ENCODE results near the gene LYRM9.

LYRM9 gene

DNA sequence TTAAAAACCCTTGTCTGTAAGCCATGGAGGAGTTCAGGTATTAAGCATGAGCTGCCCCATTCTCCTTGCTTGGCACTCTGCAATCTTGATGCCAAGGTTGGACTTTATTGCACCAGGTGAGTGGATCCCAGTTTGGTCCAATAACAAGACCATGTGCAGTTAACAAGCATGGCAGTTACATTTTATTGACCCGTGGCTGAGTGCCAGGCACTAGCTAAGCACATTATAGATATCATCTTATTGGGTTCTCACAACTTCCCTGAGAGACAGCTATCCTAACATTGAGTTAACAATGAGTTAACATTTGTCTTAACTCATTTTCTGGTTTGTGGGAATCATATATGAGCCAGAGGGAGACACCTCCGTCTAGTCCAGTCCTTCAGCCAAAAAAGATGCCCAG lies 21.8 kb downstream of the LYRM9 start:
- Histone ChIP-seq H3K27ac (no peak overlapping the region), H3K9me3 (replicated peaks in 1 of 11) (peaks cover 9 to 20% (median 11%) of the 10 kb centered on the region in 11 experiments; a peak in 21 of 22 replicates), H3K36me3 (no peaks in the 10 kb centered on the region; a peak in 2 of 22 replicates), H3K4me1 (peaks cover 0 to 11% (median 9%) of the 10 kb centered on the region in 10 experiments; a peak in 13 of 20 replicates), H3K27me3 (no peaks in the 10 kb centered on the region), H4K20me1 (no peaks in the 10 kb centered on the region), H3K4me3 (no peak overlapping the region), H3K9ac (no peak overlapping the region), H3K4me2 (no peak overlapping the region)
- no peak for TF ChIP-seq Cebpa-rat (IDR thresholded peaks at IDR 0.05)

GRCh38 chr17:27870345-27870744 lies 22.8 kb downstream of the LYRM9 start:
- Histone ChIP-seq H3K27ac (no peak overlapping the region), H3K9me3 (replicated peaks in 1 of 11) (peaks cover 9 to 20% (median 11%) of the 10 kb centered on the region in 11 experiments; a peak in 21 of 22 replicates), H3K4me1 (peaks cover 0 to 6% (median 5%) of the 10 kb centered on the region in 10 experiments; a peak in 13 of 20 replicates), H4K20me1 (no peaks in the 10 kb centered on the region), H3K27me3 (no peaks in the 10 kb centered on the region), H3K36me3 (no peaks in the 10 kb centered on the region; a peak in 2 of 22 replicates), H3K4me3 (no peak overlapping the region), H3K4me2 (no peak overlapping the region), H3K9ac (no peak overlapping the region)
- no peak for TF ChIP-seq Cebpa-rat (IDR thresholded peaks at IDR 0.05)

- H3K9ac ChIP-seq: no peak overlapping the region
- no peaks in the 10 kb centered on the region for H3K27me3 ChIP-seq
- H3K4me3 ChIP-seq: no peak overlapping the region
- TF ChIP-seq Cebpa-rat (IDR thresholded peaks at IDR 0.05): no peak
- H4K20me1 ChIP-seq: no peaks in the 10 kb centered on the region
- no peak overlapping the region for H3K27ac ChIP-seq
- peaks cover 5 to 11% (median 8%) of the 10 kb centered on the region in 11 experiments; a peak in 21 of 22 replicates for H3K9me3 ChIP-seq (replicated peaks in 1 of 11)
- H3K4me1 ChIP-seq: no peaks in the 10 kb centered on the region
- no peaks in the 10 kb centered on the region; a peak in 1 of 22 replicates for H3K36me3 ChIP-seq
- H3K4me2 ChIP-seq: no peak overlapping the region
Measured at GRCh38 chr17:27868565-27868964, 24.6 kb downstream of the LYRM9 start.

DNA sequence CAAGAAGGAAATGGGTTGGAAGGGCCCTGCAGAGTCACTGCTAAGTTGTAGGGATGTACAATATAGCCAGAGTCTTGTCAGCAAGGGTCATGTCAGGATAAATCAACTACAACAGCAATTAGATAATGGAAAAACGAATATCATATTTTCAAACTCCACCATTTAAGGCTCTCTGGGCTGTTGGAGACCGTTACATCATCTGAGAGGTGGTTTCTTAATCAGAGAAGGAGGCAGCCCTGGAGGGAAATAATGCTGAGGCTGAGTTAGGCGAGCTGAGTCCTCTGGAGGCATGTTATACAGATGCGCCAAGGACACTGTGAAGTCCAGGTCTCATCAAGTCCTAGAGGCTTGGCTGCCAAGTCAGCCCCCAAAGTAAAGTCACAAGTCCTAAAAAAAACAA lies 30.3 kb downstream of the LYRM9 start:
- Histone ChIP-seq H3K9ac (no peak overlapping the region), H4K20me1 (no peaks in the 10 kb centered on the region), H3K36me3 (no peaks in the 10 kb centered on the region), H3K4me3 (no peak overlapping the region), H3K4me2 (no peak overlapping the region), H3K27ac (no peak overlapping the region), H3K4me1 (no peaks in the 10 kb centered on the region), H3K27me3 (no peaks in the 10 kb centered on the region), H3K9me3 (replicated peaks in 1 of 11) (peaks cover 0 to 14% (median 0%) of the 10 kb centered on the region in 11 experiments; a peak in 2 of 22 replicates)
- TF ChIP-seq Cebpa-rat (IDR thresholded peaks at IDR 0.05): no peak

DNA sequence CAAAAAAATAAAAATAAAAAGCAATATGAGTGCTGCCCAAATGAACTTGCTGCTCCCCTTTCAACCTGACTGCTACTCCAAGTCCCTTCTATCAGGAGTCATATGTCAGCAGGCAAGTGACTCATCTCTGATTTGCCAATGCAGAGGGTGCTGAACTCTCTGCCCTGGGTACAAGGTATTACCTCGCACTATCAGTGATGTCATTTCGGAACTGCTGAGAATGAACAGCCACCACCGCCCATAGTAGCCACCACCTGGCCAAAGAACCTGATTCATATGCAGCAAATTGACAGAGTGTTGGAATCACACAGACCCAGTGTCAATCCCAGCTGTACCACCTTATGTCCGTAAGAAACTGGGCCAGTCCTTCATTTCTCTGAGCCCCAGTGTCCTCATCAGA lies 31.2 kb downstream of the LYRM9 start:
- no peak for TF ChIP-seq Cebpa-rat (IDR thresholded peaks at IDR 0.05)
- H3K4me3 ChIP-seq: no peak overlapping the region
- H3K36me3 ChIP-seq: no peaks in the 10 kb centered on the region
- H3K27ac ChIP-seq: no peak overlapping the region
- H3K4me1 ChIP-seq: no peaks in the 10 kb centered on the region
- H4K20me1 ChIP-seq: no peaks in the 10 kb centered on the region
- H3K4me2 ChIP-seq: no peak overlapping the region
- H3K9ac ChIP-seq: no peak overlapping the region
- H3K9me3 ChIP-seq (replicated peaks in 1 of 11): peaks cover 0 to 14% (median 0%) of the 10 kb centered on the region in 11 experiments; a peak in 2 of 22 replicates
- no peaks in the 10 kb centered on the region for H3K27me3 ChIP-seq

GRCh38 chr17:27860971-27861664 lies 32.0 kb downstream of the LYRM9 start:
- no peak overlapping the region for H3K9ac ChIP-seq
- no peak for TF ChIP-seq Cebpa-rat (IDR thresholded peaks at IDR 0.05)
- H3K4me3 ChIP-seq: no peak overlapping the region
- no peaks in the 10 kb centered on the region for H4K20me1 ChIP-seq
- peaks cover 0 to 14% (median 0%) of the 10 kb centered on the region in 11 experiments; a peak in 2 of 22 replicates for H3K9me3 ChIP-seq (replicated peaks in 1 of 11)
- H3K27me3 ChIP-seq: no peaks in the 10 kb centered on the region
- H3K4me2 ChIP-seq: no peak overlapping the region
- no peaks in the 10 kb centered on the region for H3K4me1 ChIP-seq
- H3K36me3 ChIP-seq: no peaks in the 10 kb centered on the region
- H3K27ac ChIP-seq: no peak overlapping the region

GRCh38 chr17:27858621-27859305 lies 34.4 kb downstream of the LYRM9 start:
- Histone ChIP-seq H3K4me3 (no peak overlapping the region), H3K4me2 (no peak overlapping the region), H3K9me3 (replicated peaks in 1 of 11) (peaks cover 0 to 14% (median 0%) of the 10 kb centered on the region in 11 experiments; a peak in 2 of 22 replicates), H3K36me3 (no peaks in the 10 kb centered on the region), H4K20me1 (no peaks in the 10 kb centered on the region), H3K4me1 (no peaks in the 10 kb centered on the region), H3K9ac (no peak overlapping the region), H3K27me3 (no peaks in the 10 kb centered on the region), H3K27ac (no peak overlapping the region)
- TF ChIP-seq Cebpa-rat (IDR thresholded peaks at IDR 0.05): no peak

- H4K20me1 ChIP-seq: no peaks in the 10 kb centered on the region
- no peak overlapping the region for H3K4me2 ChIP-seq
- H3K9me3 ChIP-seq (replicated peaks in 1 of 11): peaks cover 0 to 14% (median 0%) of the 10 kb centered on the region in 11 experiments; a peak in 2 of 22 replicates
- no peaks in the 10 kb centered on the region for H3K4me1 ChIP-seq
- H3K27ac ChIP-seq: no peak overlapping the region
- no peak overlapping the region for H3K9ac ChIP-seq
- H3K36me3 ChIP-seq: no peaks in the 10 kb centered on the region
- TF ChIP-seq Cebpa-rat (IDR thresholded peaks at IDR 0.05): no peak
- H3K27me3 ChIP-seq: no peaks in the 10 kb centered on the region
- H3K4me3 ChIP-seq: no peak overlapping the region
Measured at GRCh38 chr17:27856676-27857432, 36.3 kb downstream of the LYRM9 start.

GRCh38 chr17:27855454-27855853 lies 37.7 kb downstream of the LYRM9 start:
- TF ChIP-seq Cebpa-rat (IDR thresholded peaks at IDR 0.05): no peak
- H4K20me1 ChIP-seq: no peaks in the 10 kb centered on the region
- H3K27me3 ChIP-seq: no peaks in the 10 kb centered on the region
- no peaks in the 10 kb centered on the region for H3K4me1 ChIP-seq
- H3K9me3 ChIP-seq (replicated peaks in 1 of 11): peaks cover 0 to 14% (median 0%) of the 10 kb centered on the region in 11 experiments; a peak in 2 of 22 replicates
- H3K4me2 ChIP-seq: no peak overlapping the region
- no peaks in the 10 kb centered on the region for H3K36me3 ChIP-seq
- H3K27ac ChIP-seq: no peak overlapping the region
- H3K9ac ChIP-seq: no peak overlapping the region
- H3K4me3 ChIP-seq: no peak overlapping the region

All from BLaER1 treated with 17β-estradiol and CSF1 and Interleukin-3, amounts not matched to agents 10 nM and 100 nM (cell line).